Measurements from ENCODE around the gene ZNF541.

Gene ZNF541

DNA sequence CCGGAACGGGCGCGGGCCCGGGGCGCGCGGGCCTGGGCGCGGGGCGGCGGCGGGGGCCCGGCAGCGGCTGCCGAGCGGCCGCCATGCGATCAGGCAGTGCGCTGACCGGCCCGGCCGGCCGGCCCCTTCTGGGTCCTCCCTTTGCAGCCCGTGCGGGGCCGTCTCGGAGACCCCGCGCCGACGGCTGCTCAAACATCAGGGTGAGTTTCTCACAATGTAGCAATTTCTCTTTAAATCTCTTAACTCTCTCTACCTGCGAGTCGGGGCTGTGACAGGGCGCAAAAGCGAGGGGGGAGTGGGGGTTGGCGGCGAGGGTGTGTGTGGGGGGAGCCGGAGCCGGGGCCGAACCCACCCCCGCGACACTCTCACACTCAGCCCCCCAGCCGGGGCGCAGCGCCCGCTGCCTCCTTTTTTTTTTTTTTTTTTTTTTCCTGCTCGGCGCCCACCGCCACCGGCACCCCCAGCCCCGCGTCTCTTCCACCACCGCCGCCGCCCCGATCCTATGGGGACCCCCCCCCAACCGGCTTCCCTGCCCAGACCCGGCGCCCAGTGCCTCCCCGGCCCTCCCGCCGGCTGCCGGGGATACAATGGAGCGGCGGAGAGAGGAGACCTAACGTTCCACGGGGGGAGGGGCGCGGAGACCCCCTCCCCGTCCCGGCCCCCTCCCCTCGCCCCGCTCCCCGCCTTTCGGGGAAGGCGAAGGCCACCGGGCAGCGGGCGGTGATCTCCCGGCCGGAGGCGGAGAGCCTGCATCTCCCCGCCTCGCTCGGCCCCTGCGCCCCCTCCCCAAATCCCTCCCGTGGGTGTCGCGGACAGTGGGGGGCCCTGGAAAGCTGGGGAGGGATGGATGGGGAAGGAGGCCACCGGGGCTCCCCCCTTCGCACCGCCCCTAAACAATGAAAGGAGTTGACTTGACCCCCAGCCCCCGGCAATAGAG is 36.3 kb upstream of the ZNF541 start, which contains the start of gene BICRA:
Gene BICRA, plus strand, starts transcription at position 166 of the 937 bp plus-strand sequence. CDS start 64,441 bp downstream, outside the sequence.
- no peaks in the 10 kb centered on the region for H3K9me2 ChIP-seq (replicated peaks; ENCODE audit: insufficient read depth, low read length)
- H3K9me3 ChIP-seq (replicated peaks; ENCODE audit: insufficient read depth, low read length): no peaks in the 10 kb centered on the region
- peak; percentile 86 for DNase-seq
- peak within 1 kb of the TSS; percentile 99 for H2AFZ ChIP-seq (ENCODE audit: low read length)
- TF ChIP-seq EZH2phosphoT487 (IDR thresholded peaks at IDR 0.05; ENCODE audit: low read length) (no peak), EZH2 (optimal IDR thresholded peaks at IDR 0.05; ENCODE audit: low read depth, low read length) (no peak)
- TF ChIP-seq, protein P1, sequence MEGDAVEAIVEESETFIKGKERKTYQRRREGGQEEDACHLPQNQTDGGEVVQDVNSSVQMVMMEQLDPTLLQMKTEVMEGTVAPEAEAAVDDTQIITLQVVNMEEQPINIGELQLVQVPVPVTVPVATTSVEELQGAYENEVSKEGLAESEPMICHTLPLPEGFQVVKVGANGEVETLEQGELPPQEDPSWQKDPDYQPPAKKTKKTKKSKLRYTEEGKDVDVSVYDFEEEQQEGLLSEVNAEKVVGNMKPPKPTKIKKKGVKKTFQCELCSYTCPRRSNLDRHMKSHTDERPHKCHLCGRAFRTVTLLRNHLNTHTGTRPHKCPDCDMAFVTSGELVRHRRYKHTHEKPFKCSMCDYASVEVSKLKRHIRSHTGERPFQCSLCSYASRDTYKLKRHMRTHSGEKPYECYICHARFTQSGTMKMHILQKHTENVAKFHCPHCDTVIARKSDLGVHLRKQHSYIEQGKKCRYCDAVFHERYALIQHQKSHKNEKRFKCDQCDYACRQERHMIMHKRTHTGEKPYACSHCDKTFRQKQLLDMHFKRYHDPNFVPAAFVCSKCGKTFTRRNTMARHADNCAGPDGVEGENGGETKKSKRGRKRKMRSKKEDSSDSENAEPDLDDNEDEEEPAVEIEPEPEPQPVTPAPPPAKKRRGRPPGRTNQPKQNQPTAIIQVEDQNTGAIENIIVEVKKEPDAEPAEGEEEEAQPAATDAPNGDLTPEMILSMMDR (IDR thresholded peaks at IDR 0.05; ENCODE audit: low read length): no peak
- peaks cover 16% of the 10 kb centered on the region for H3F3A ChIP-seq (ENCODE audit: insufficient read depth, low read length)
- peak within 1 kb of the TSS; percentile 68; the same call in 1 of the 2 replicates for H3K27ac ChIP-seq (ENCODE audit: low read length)
- H3K36me3 ChIP-seq (replicated peaks; ENCODE audit: insufficient read depth, low read length): no peaks in the 10 kb centered on the region
- H3K4me1 ChIP-seq (ENCODE audit: low read length): no peaks in the 10 kb centered on the region
- H3K79me2 ChIP-seq (ENCODE audit: low read length): peaks cover 52% of the 10 kb centered on the region
- H4K20me1 ChIP-seq (ENCODE audit: insufficient read depth, low read length): no peaks in the 10 kb centered on the region; the same call in 1 of the 2 replicates
- peak within 1 kb of the TSS; percentile 96 for H3K4me2 ChIP-seq (ENCODE audit: low read depth, low read length)
- H3K27me3 ChIP-seq (replicated peaks; ENCODE audit: insufficient read depth, low read length): peaks cover 3% of the 10 kb centered on the region; the same call in 1 of the 2 replicates
- H3K9ac ChIP-seq (ENCODE audit: low read length): peak within 1 kb of the TSS; percentile 92
- peak within 1 kb of the TSS; percentile 99 for H3K4me3 ChIP-seq (ENCODE audit: low read length)

DNA sequence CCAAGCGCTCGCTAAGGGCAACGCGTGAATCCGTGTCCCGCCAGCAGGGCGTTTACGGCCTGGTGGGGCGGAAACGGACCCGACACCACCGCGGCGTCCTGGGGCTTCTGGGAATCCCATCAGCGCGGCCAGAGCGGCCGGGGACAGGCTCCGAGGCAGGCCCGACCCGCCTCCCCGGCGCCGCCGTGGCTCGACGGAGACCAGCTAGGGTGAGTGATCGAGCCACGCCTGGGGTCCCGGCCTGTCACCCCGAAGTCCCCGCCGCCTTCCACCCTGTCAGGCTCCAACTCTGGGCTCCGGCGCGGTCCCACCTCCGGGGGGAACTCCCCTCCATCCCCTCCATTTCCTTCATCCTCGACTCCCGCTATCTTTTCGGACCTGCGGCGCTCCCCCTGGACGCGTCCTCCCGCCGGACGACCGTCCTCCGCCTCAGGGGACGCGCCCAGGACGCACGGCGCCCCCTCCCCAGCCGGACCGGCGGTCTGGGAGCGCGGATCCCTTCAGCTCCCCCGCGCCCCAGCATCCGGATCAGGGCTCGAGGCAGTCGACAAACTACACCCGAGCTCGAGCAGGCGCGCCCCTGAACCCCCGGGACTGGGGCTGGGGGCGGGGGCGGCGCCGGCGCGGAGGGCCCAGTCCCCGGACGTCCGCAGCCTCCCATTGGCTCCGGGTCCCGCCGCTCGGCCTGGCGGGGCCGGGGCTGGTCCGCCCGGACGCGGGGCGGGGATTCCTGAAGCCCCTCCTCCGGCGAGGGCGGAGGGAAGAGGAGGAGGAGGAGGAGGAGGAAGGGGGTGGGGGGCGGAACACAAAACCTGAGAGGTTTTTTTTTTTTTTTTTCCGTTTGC is 35.3 kb upstream of the ZNF541 start:
- Histone ChIP-seq H3K36me3 (replicated peaks; ENCODE audit: insufficient read depth, low read length) (no peaks in the 10 kb centered on the region), H3K4me2 (ENCODE audit: low read depth, low read length) (peak overlapping the region; percentile 91), H3K79me2 (ENCODE audit: low read length) (peaks cover 43% of the 10 kb centered on the region), H3F3A (ENCODE audit: insufficient read depth, low read length) (peaks cover 16% of the 10 kb centered on the region), H3K9ac (ENCODE audit: low read length) (peak overlapping the region; percentile 92), H3K4me1 (ENCODE audit: low read length) (no peaks in the 10 kb centered on the region), H3K27me3 (replicated peaks; ENCODE audit: insufficient read depth, low read length) (peaks cover 12% of the 10 kb centered on the region; the same call in 1 of the 2 replicates), H3K27ac (ENCODE audit: low read length) (peak overlapping the region; percentile 68; the same call in 1 of the 2 replicates), H2AFZ (ENCODE audit: low read length) (peak overlapping the region; percentile 99), H4K20me1 (ENCODE audit: insufficient read depth, low read length) (no peaks in the 10 kb centered on the region; the same call in 1 of the 2 replicates), H3K9me2 (replicated peaks; ENCODE audit: insufficient read depth, low read length) (no peaks in the 10 kb centered on the region), H3K4me3 (ENCODE audit: low read length) (peak overlapping the region; percentile 99), H3K9me3 (replicated peaks; ENCODE audit: insufficient read depth, low read length) (no peaks in the 10 kb centered on the region)
- TF ChIP-seq, protein P1 (IDR thresholded peaks at IDR 0.05; ENCODE audit: low read length): peak; percentile 26
- TF ChIP-seq EZH2 (optimal IDR thresholded peaks at IDR 0.05; ENCODE audit: low read depth, low read length): no peak
- DNase-seq: peak; percentile 93

DNA sequence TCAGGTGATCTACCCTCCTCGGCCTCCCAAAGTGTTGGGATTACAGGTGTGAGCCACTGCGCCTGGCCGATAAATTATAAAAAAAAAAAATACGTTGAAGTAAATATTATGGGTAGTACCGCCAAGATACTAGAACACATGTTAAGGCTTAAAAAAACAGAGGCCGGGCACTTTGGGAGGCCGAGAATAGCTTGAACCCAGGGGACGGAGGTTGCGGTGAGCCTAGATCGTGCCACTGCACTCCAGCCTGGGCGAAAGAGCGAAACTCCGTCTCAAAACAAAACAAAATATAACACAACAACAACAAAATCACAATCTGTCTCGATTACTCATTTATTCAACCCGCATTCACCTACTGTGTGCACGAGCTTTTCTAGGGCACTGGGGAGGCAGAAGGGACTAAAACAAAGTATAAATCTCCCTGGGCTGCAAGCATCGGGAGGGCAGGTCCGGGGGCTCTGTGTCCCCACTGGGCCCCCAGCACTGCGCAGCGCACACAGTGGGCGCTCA is 34.7 kb upstream of the ZNF541 start:
- Histone ChIP-seq H3K36me3 (replicated peaks; ENCODE audit: insufficient read depth, low read length) (no peaks in the 10 kb centered on the region), H3K4me3 (ENCODE audit: low read length) (peak overlapping the region; percentile 99), H3F3A (ENCODE audit: insufficient read depth, low read length) (peaks cover 16% of the 10 kb centered on the region), H3K9me3 (replicated peaks; ENCODE audit: insufficient read depth, low read length) (no peaks in the 10 kb centered on the region), H3K9me2 (replicated peaks; ENCODE audit: insufficient read depth, low read length) (no peaks in the 10 kb centered on the region), H3K27ac (ENCODE audit: low read length) (peak overlapping the region; percentile 68; the same call in 1 of the 2 replicates), H3K4me1 (ENCODE audit: low read length) (no peaks in the 10 kb centered on the region), H3K4me2 (ENCODE audit: low read depth, low read length) (peak overlapping the region; percentile 91), H4K20me1 (ENCODE audit: insufficient read depth, low read length) (no peaks in the 10 kb centered on the region; the same call in 1 of the 2 replicates), H3K27me3 (replicated peaks; ENCODE audit: insufficient read depth, low read length) (peaks cover 16% of the 10 kb centered on the region; the same call in 1 of the 2 replicates), H2AFZ (ENCODE audit: low read length) (peak overlapping the region; percentile 99), H3K79me2 (ENCODE audit: low read length) (peaks cover 36% of the 10 kb centered on the region), H3K9ac (ENCODE audit: low read length) (peak overlapping the region; percentile 92)
- TF ChIP-seq EZH2phosphoT487 (IDR thresholded peaks at IDR 0.05; ENCODE audit: low read length) (no peak), EZH2 (optimal IDR thresholded peaks at IDR 0.05; ENCODE audit: low read depth, low read length) (no peak)
- TF ChIP-seq, protein P1 (IDR thresholded peaks at IDR 0.05; ENCODE audit: low read length): no peak
- no peak for DNase-seq
